Stomach smooth muscle (tissue), 2 donors: ENCODE data around the gene LY6G6D.

ENCODE experiments used
- H3K27ac ChIP-seq: one replicate; pipeline ENCODE4 v1.7.0; 2013; ENCODE audit warnings: mild to moderate bottlenecking, low read length, inconsistent platforms
- H3K27me3 ChIP-seq, 2 donors: one replicate each; pipeline ENCODE4 v1.7.0; 2013; ENCODE audit warnings: low read length in 2 of 2; ENCODE audit not compliant: insufficient read depth in 2 of 2, control insufficient read depth in 1 of 2
- H3K36me3 ChIP-seq, 2 donors: one replicate each; pipeline ENCODE4 v1.7.0; 2013; ENCODE audit warnings: low read length in 2 of 2; ENCODE audit not compliant: control insufficient read depth in 2 of 2, insufficient read depth in 2 of 2
- H3K4me1 ChIP-seq: one replicate; pipeline ENCODE4 v1.7.0; 2013; ENCODE audit warnings: low read length; ENCODE audit not compliant: control insufficient read depth, insufficient read depth
- H3K4me3 ChIP-seq, 2 donors: one replicate each; pipeline ENCODE4 v1.7.0; 2013; ENCODE audit warnings: low read length in 2 of 2
- H3K9ac ChIP-seq, 2 donors: one replicate each; pipeline ENCODE4 v1.7.0; 2013; ENCODE audit warnings: low read length in 2 of 2, mild to moderate bottlenecking in 1 of 2
- H3K9me3 ChIP-seq, 2 donors: one replicate each; pipeline ENCODE4 v1.7.0; 2013; ENCODE audit warnings: low read length in 2 of 2; ENCODE audit not compliant: control insufficient read depth in 2 of 2
- donor health status: healthy.
- donor health status: Pancreatic carcinoma.

The LY6G6D gene

GRCh38 chr6:31721351-31722020, 6.3 kb downstream of the LY6G6D start, which contains the start of gene LY6G6C:
LY6G6C (minus strand) TSS chr6:31721746; CDS start chr6:31721679, 67 bp downstream.
- Histone ChIP-seq H3K36me3 (peaks cover 8% of the 10 kb centered on the region in 2 donors), H3K9ac (no peak within 1 kb of the TSS), H3K9me3 (no peaks in the 10 kb centered on the region), H3K4me3 (no peak within 1 kb of the TSS), H3K27ac (no peak within 1 kb of the TSS), H3K4me1 (no peaks in the 10 kb centered on the region), H3K27me3 (no peaks in the 10 kb centered on the region)

- no peak overlapping the region for H3K9ac ChIP-seq
- H3K9me3 ChIP-seq = no peaks in the 10 kb centered on the region
Observed at GRCh38 chr6:31722173-31722572, 7.0 kb downstream of the LY6G6D start.

GRCh38 chr6:31723245-31723979, 8.3 kb downstream of the LY6G6D start, which contains the start of gene MPIG6B:
MPIG6B (plus strand) TSS chr6:31723373; CDS start chr6:31723384, 11 bp downstream.
- Histone ChIP-seq H3K4me1 (peaks cover 9% of the 10 kb centered on the region), H3K27me3 (no peaks in the 10 kb centered on the region), H3K4me3 (no peak within 1 kb of the TSS), H3K9me3 (no peaks in the 10 kb centered on the region), H3K27ac (no peak within 1 kb of the TSS), H3K36me3 (peaks cover 11 to 18% of the 10 kb centered on the region in 2 donors), H3K9ac (no peak within 1 kb of the TSS)

More at GRCh38 chr6:31722173-31722572, 7.0 kb downstream of the LY6G6D start:
- H3K4me1 ChIP-seq = no peaks in the 10 kb centered on the region
- peaks cover 10 to 14% of the 10 kb centered on the region in 2 donors for H3K36me3 ChIP-seq
- H3K4me3 ChIP-seq = no peak overlapping the region
- H3K27me3 ChIP-seq = no peaks in the 10 kb centered on the region
- H3K27ac ChIP-seq = no peak overlapping the region

GRCh38 chr6:31723980-31724691, 9.0 kb downstream of the LY6G6D start:
- H3K9ac ChIP-seq = no peak overlapping the region
- no peak overlapping the region for H3K4me3 ChIP-seq
- H3K27ac ChIP-seq = no peak overlapping the region
- no peaks in the 10 kb centered on the region for H3K9me3 ChIP-seq
- no peaks in the 10 kb centered on the region for H3K27me3 ChIP-seq
- H3K36me3 ChIP-seq = peaks cover 11 to 18% of the 10 kb centered on the region in 2 donors
- peaks cover 16% of the 10 kb centered on the region for H3K4me1 ChIP-seq

- Histone ChIP-seq H3K4me1 (peaks cover 26% of the 10 kb centered on the region), H3K27ac (no peak overlapping the region), H3K36me3 (peaks cover 11 to 18% of the 10 kb centered on the region in 2 donors), H3K9ac (no peak overlapping the region), H3K4me3 (no peak overlapping the region), H3K9me3 (no peaks in the 10 kb centered on the region), H3K27me3 (no peaks in the 10 kb centered on the region)
Observed at GRCh38 chr6:31725502-31726350, 10.6 kb downstream of the LY6G6D start.

GRCh38 chr6:31727034-31727716, 12.0 kb downstream of the LY6G6D start:
- H3K36me3 ChIP-seq = peaks cover 18 to 25% of the 10 kb centered on the region in 2 donors
- peak overlapping the region in 1 of 2 donors; percentile 93 for H3K4me3 ChIP-seq
- H3K4me1 ChIP-seq = peaks cover 27% of the 10 kb centered on the region
- no peaks in the 10 kb centered on the region for H3K27me3 ChIP-seq
- H3K9me3 ChIP-seq = no peaks in the 10 kb centered on the region
- H3K9ac ChIP-seq = peak overlapping the region; percentile 21 to 87
- H3K27ac ChIP-seq = peak overlapping the region; percentile 93

- Histone ChIP-seq H3K36me3 (peaks cover 19 to 28% of the 10 kb centered on the region in 2 donors), H3K9ac (peak overlapping the region; percentile 87 to 90), H3K27me3 (no peaks in the 10 kb centered on the region), H3K4me3 (peak overlapping the region; percentile 93), H3K9me3 (no peaks in the 10 kb centered on the region), H3K27ac (peak overlapping the region; percentile 93), H3K4me1 (peaks cover 27% of the 10 kb centered on the region)
Observed at GRCh38 chr6:31727717-31728671, 12.8 kb downstream of the LY6G6D start.

GRCh38 chr6:31728767-31729514, 13.8 kb downstream of the LY6G6D start, which contains the start of gene DDAH2:
DDAH2 (minus strand) TSS chr6:31729299; CDS start chr6:31729161, 138 bp downstream.
- Histone ChIP-seq H3K36me3 (peaks cover 29 to 37% of the 10 kb centered on the region in 2 donors), H3K27me3 (no peaks in the 10 kb centered on the region), H3K4me3 (peak within 1 kb of the TSS; percentile 93), H3K9ac (peak within 1 kb of the TSS; percentile 87 to 90), H3K27ac (peak within 1 kb of the TSS; percentile 93), H3K9me3 (no peaks in the 10 kb centered on the region), H3K4me1 (peaks cover 27% of the 10 kb centered on the region)
